Stimulated activated CD4-positive, alpha-beta T cell treated with anti-CD3 and anti-CD28 coated beads, Interleukin-4, amount 100 ng/mL, for 48 hours (primary cell): Measurements from ENCODE around the gene MAGI2.

Experiments used
- DNase-seq, 2 donors: peaks; one replicate each; pipeline ENCODE4 v3.0.0-alpha.2; 2020; ENCODE audit warnings: low read depth in 2 of 2

The MAGI2 gene

DNA sequence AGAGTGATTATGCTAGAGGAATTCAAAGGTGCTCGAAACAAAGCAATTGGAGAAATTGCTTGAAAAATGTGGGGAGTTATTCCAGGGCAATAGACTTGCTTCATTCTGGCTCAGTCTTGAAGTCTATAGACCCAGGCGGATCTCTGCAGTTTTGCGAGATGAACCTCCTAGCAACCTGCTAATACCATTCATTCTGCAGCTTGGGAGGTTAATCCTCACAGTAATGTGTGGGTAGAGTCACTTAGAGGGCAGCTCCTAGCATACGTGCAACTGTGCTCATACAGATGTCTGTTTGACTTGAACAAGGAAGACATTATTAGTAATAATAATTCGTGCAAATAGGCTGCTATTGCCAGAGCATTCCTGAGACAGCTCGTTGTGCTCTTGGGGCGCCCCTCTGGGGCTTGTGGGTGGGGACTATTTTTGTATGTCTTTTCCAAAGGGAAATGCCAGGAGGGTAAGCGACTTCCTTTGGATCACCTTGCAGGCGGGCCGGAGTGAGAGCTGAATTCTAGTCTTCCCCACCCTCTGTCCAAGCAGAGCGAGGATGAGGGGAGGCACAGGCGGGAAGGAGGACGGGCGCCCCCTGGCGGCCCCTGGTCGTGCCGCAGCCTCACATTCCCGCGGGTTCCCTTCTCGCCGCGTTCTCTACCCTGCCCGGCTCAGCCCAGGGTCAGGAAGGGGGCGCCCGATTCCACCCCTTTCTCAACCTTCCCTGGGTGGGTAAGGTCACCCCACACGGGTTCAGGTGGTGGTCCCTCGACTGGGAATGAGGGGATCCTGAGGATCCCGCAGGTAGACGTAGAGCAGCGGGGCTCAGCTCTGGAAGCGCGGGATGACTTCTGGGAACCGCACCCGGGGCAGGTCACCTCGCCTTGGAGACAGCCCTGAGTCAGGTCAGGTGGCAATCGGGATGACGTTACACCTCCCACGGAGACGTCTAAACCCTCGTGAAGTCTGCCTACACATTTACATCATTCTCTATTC lies 1413.4 kb downstream of the MAGI2 start:
- DNase-seq = peak; percentile 25 to 36

DNA sequence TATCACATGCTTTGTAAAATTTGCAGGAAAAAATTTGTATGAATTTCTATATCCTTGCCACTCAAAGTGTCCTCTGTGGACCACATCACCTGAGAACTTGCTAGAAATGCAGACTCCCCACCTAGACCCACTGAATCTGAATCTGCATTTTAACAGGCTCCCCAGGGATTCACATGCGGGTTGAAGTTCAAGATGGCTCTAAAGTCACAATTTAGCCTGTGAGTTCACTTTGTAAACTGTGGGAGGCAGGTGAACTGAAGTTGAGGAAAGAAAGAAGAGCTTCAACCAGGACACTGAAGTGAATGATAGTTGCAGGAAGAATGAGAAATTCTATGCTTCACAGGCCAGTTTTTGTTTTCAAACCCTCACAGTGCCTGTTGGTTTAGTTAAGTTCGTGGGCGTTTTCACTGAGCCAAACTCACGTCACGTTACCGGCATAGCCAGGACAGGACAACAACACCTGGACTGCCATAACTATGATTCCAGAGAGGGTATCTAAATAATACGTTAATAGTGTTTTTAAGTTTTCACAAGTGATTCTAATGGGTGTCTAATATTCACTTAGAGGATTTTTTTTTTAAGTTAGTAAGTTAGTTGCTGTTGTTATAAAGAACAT lies 1414.9 kb downstream of the MAGI2 start:
- no peak for DNase-seq

DNA sequence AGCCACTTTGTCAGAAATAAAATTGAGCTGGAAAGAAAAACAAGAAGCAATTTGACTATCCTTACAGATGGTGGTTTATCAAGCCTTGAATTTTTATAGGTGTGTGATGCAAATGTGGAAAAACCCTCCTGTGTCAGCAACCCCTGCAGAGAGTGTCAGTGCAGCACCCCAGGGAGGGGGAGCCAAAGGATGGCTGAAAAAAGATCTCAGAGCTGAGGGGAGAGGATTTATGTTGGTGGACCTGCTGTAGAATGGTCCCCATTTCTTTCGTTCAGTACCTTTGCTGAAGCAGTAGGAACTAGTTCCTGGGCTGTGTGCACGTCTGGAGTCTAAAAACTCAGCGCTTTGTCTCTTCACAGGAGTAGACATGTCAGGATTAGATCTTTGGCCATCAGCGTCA lies 1415.9 kb downstream of the MAGI2 start:
- DNase-seq = no peak

DNA sequence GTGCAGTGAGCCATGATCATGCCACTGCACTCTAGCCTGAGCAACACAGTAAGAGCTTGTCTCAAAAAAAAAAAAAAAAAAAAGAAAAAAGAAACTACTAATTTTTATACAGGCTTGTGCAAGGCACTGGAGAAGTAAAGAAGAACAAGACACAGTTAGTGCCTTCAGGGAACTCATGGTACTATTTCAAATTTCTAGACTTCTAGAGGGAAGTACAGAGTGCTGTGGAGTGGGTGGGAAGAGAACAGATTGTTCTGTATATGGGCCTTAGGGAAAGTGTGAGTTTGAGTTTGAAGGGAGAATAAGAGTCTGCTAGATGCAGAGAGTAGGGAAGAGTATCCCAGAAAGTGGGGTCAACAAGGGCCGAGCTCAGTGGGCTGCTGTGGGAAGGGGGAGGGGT lies 1420.1 kb downstream of the MAGI2 start:
- no peak for DNase-seq

DNA sequence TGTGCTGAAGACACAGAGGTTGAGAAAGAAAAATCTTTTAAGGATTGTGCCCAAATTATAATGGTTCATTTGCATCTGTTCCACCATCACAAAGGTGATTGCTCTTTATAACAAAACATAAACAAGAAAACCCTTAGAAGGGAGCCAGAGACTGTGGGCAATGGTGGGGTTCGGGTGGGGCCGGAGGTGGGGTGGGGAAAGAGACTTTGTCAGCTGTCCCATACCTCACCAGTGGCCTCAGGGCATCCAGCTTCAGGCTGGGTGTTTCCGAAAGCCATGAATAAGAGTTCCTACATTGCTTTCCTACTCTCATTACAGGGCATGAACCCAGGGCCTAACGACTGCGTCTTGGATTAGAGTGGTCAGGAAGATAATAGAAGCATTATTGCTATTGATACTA lies 1427.0 kb downstream of the MAGI2 start:
- DNase-seq = no peak

DNA sequence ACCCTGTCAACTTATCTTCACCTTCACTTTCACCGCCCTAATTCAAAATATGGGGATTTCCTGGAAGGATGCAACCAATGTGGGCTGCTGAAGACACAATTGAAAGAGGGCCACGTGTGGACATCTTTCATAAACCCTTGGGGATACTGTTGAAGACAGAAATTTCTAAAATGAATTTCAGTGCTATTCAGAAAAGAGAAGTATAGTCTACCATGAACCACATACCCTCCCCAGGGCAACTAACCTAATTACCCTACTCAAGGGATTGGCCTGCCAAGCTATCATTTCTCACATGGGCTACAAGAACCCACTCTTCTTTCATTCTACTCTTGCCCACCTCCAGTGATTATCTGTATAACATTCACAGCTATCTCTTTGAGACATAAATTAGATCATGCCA lies 1428.9 kb downstream of the MAGI2 start:
- DNase-seq = no peak

DNA sequence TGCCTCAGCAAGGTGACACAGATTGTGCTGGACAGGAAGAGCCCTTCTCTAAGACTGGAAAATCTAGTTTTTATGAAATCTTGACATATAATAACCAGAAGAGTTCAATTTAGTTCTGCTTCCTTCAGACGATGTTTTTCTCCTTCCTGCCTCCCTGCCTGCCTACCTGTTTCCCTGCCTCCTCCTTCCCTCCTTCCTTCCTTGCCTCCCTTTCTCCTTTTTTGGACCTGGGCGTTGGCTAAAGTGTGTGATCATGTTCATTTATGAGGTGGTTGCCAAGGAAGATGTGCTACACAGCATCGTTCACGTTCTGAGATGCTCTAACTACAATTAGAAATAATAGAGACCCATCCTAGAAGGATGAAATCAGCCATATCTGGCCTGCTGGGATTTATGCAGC lies 1430.3 kb downstream of the MAGI2 start:
- no peak for DNase-seq

DNA sequence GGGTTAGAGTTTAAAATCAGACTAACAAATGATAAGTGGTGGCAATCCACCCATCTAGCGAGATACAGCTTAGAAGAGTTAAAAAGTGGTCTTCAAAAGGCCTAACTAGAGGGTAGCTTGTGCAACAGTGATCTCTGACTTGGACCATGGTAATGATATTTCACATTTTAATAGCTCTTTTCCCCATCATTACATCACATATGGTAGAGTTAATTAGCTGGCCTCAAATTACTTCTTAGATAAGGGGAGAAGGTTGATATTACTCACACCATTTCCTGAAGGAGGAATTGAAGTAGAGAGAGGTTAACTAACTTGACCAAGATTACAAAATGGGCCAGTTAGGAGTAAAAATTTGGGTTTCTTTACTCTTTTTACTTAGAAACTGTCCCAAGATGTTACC lies 1431.3 kb downstream of the MAGI2 start:
- DNase-seq = no peak

DNA sequence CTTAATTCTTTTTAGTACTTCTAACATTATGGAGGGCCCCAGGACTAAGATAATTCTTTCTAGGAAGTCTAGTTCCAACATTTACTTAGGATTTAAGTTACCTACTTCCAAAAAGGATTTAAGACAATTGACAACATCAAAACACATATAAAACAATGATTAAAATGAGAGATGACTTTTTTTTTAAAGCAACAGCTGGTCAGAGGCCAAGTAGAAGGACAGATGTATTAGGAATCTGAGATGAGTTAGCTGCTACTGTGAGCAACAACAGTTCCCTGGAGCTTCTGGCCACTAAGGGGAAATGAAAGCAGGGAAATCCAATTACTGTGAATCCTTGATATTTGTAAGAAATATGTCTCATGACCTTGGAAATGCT lies 1432.6 kb downstream of the MAGI2 start:
- DNase-seq = no peak

DNA sequence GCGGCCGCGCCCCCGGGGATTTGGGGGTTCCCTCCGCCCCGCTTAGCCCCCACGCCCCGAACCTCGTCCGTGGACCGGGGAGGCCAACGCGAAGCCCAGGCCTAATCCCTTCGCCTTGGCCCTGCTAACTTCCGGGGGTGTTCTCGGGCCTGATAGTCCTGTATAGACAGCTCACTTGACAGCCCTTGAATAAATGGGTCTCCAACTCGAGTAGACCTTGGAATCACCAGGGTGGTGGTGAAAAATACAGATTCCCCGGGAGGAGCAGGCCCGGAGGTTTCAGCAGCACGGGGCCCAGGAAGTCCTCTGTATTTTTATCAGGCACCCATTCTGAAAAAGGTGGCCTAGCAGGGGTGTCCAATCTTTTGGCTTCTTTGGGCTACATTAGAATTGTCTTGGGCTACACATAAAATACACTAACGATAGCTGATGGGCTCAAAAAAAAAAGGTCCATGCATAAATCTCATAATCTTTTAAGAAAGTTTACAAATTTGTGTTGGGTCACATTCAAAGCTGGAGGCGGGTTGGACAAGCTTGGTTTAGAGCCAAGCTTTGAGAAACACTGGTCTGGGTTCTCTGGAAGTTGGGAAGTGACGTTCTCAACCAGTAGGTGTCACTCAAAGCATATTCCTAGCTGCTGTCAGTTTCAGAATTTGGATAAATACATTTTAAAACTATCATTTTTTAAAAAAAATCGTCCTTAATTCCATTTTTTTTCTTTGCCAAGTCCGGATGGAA lies 1433.2 kb downstream of the MAGI2 start:
- DNase-seq = peak in 1 of 2 donors; percentile 9

DNA sequence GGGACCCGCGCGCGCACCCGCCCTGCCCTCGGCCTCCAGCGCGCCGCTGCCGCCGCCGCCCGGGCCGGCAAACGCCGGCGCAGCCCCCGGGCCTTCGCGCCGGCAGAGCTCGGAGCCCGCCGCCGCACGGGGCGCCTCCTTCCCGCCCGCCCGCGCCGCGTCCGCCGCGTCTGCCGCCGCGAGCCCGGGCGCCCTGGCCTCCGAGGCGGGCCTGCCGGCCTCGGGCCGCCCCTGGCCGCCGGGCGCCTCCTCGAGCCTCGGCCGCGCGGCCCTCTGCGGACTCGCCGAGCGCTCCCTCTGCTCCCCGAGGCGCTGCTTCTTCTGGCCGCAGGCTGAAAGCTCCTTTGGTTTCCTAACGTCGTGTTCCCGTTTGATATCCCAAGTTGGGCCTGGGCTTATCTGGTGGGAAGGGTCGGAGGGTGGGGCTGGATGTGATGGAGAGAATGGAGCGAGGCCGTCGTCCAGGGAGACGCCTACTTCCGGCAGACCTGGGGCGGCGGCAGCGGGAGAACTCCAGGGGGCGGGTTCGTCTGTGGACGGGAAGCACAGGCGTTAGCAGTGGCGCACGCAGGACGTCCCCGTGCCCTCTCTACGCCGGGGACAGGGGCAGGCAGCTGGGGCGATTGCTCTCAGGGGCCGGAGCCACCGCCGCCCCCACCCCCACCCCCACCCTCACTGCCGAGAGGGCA lies 1433.9 kb downstream of the MAGI2 start:
- peak; percentile 47 to 66 for DNase-seq

DNA sequence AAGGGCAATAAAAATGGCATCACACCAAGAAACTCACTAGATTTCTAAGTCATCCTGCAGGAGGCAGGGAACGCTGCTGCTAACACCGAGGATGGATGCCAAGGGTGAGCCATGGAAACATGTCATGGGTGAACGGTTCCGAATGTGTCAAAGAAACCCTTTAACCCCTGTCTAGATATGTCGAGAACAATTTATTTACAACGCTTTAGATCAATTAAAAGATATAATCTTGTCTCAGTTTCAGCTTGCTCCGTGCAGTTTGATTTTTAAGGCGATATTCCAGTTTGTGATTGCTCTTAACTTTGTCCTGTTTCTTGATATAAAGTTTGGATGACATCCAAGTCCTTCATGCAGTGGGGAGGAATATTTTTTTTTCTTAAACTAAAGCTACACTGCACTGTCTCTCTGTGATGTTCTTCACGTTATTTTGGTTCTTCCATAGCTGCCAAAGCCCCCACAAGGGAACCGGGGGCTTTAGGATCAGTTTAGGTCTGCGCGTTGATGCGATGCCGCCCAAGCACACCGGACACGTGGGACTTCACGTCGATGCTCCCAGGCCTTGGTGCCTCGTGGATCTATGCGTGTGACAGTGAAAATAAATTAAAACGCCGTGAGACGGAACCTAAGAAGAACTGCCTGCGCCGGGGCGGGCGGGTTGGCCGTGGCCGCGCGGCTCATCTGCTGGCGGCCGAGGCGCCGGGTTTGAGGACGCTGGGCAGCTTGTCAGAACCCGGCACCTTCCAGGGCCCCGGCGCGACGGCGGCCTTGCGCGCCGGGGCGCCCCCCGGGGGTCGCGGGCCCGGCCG lies 1434.6 kb downstream of the MAGI2 start:
- peak in 1 of 2 donors; percentile 5 for DNase-seq

DNA sequence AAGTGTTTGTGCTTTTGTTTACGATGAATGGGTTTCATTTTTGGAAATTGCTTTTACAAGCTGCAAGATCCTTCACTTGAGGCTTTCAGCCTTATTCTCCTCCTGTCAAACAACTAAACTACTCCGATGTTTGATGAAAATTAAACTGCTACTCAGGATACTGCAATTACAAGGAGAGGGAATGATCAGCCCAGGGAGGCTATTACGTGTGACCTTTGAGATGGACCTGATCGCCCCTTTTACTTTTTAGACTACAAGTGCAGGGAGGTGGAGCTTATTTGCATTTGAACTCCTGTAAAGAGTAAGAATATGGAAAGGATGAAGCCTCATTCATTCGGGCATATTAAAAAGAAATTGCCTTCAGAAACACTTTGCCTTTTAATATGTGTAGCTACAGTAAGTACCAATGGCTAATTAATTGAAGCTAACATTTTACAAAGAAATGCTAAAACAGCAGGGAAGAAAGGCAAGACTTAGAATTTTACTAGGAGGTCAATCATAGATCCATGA lies 1435.8 kb downstream of the MAGI2 start:
- no peak for DNase-seq

DNA sequence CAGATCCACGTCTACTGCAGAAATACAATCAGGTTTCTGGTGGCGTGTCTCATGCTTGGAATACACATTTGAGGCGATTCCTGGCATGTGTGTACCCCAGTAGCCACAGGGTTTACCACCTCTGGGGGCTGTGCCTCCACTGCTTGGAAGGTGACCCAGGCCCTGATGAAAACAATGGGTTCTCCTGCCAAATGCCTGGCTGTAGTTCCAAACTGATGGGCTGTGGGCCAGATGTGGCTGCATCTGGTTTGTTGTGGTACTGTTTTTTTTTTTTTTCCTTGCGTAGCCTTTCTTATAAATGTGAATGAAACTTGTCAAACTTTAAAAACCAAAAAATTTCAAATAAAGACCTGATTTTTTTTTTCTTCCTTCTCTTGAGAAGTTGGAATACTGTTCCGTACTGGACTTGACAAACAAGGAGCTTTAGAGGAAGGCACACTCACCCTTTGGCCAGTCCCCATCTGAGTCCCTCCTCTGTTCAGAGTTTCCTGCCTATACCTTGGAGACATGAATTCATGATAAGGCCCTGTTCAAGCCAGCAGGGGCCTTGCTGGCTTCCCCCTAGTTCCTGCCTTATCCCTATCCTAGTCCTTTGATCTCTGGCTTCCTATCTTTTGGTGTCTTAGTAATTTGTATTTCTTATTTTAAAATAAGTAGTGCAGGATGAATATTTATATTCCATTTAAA lies 1437.8 kb downstream of the MAGI2 start:
- no peak for DNase-seq

DNA sequence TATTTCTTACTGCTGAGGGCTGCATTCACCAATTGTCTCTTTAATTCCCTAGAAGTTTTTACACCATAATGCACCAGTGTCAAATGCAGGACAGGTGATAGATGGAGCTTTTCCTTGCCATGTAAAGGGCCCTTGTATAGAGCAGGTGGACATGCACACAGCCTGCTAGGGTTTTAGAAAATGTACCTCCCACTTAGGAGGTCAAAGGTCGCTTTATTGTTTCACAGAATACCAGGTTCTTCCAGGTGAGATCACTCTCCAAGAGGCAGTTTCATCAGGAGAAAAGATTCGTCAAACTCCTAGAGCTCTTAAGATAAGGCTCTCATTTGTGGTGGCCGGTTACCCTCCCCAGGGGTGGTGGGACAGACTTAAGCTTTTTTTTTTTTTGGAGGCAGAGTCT lies 1439.1 kb downstream of the MAGI2 start:
- no peak for DNase-seq

DNA sequence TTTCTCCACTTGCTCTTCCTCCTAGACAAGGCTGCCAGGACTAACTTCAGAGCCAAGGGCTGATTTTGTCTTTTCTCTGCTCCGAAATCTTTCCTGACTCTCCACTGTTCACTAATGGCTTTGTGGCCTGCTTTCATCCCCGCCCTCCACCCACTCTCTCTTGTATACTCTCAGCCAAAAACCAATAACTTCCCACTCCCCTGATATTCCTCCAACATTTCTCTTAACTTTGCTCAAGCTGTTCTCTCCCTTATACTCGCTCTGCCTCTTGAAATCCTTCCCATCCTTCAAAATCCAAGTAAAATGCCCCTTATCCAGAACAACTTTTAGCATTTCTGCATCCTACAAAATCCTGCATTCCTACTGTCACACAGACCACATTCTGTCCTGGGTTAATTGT lies 1440.1 kb downstream of the MAGI2 start:
- no peak for DNase-seq

DNA sequence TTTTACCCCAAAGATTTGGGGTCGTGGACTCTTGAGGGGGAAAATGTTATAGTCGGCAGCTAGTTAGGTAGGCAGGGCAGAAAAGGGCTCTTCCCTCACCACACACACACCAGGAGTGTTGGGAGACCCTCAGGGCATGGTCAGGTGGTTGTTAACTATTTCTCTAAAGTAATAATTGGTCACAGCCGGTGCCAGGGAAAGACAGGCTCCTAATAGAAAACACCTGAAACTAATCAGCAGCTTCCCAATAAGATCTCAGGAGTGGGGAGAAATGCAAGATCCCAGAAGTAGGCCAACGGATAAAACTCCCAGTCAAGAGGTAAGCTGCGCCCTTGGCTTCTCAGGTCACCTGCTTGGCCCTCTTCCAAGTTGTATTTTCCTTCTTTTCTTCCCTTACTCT lies 1441.8 kb downstream of the MAGI2 start:
- DNase-seq = no peak

DNA sequence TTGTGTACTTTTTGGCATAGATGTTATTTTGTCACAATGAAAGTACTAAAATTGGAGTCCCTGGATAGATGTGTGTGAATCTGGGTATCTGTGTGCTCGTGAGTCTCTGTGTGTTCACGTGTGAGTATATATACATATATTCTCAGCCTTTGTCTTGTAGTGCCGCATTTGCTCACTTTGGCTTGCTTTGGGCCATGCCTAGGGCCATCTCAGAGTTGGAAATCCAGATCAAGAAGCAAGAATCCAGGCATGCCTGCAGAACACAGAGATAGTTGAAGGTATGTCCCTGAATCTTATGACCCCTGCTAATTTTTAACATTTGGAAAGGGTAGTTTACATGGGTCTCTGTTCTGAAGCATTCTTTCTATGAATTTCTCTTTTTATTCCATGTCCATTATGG lies 1446.2 kb downstream of the MAGI2 start:
- no peak for DNase-seq

DNA sequence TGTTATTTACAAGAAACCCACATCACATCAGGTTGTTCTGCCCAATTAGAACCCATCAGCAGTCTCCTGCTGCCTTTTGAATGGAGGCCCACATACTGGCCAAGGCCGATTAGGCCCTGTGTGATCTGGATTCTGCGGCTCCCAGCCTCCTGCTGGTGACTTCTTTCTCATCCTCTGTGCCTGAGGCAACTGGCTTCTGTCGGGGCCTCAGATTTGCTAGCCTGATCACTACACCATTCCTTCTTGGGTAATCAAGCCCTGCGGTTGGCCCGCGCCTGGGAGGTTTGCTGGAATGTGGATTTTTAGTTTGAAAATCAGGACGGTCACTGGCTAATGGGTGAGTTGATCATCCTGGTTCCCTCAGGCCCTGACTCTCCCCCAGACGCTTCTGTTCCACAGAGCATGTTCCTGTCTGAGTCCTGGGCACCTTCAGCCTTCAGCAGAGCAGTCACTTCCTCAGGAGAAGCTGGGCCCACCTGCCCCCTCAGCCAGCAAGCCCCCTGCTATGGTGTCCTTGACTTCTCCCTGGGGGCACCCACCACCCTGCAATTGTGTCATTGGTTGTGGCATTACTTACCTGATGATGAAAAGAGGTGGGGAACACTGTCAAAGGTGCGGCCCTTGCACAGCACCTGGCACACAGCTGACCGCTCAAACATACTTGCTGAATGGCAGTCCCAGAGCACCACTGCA lies 1447.3 kb downstream of the MAGI2 start:
- DNase-seq = no peak

DNA sequence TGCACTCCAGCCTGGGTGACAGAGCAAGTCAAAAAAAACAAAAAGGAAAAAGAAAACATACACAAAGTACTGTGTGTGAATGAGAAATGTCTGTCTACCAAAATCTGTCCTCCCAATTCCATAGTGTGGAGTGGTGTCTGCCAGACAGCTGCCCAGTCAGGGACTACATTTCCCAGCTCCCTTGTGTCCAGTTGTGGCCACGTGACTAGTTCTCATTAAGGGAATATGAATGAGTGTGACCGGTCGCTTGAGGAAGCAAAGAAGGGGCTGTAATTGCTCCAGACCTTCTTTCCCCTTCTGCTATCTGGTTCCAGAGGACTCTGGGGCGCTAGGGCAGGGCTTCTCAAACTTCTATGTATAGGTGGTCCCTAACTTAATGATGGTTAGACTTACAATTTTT lies 1450.8 kb downstream of the MAGI2 start:
- DNase-seq = no peak
